A204.1 (cell line): ENCODE results near the gene MRRF.
"Not testable (repeated sequence)": the region's sequence is repeated elsewhere in the genome, so short reads cannot be mapped to it uniquely, and the experiment has no call there.

Source experiments
- FAIRE-seq: peaks from 2 replicates; lab custom pipeline; 2012; peaks lifted over from hg19 to GRCh38; lab: Jason Lieb, UNC

Gene MRRF

DNA sequence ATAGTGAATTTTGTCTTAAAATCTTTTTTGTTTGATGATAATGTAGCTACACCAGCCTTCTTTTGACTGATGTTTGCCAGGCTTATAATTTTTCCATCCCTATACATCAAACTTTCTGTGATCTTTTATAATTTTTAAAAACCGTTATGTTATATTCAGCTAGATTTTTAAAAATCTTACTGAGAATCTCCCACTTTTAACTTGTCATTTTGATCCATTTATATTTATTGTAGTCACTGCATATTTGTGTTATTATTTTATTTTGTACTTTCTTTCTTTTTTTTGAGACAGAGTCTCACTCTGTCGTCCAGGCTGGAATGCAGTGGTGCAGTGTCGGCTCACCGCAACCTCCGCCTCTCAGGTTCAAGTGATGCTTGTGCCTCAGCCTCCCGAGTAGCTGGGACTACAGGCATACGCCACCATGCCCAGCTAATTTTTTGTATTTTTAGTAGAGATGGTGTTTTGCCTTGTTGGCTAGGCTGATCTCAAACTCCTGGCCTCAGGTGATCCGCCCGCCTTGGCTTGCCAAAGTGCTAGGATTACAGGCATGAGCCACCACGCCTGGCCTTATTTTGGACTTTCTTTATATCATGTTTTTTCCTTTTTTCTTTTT, 12.7 kb downstream of the MRRF start:
- no peak for FAIRE-seq

DNA sequence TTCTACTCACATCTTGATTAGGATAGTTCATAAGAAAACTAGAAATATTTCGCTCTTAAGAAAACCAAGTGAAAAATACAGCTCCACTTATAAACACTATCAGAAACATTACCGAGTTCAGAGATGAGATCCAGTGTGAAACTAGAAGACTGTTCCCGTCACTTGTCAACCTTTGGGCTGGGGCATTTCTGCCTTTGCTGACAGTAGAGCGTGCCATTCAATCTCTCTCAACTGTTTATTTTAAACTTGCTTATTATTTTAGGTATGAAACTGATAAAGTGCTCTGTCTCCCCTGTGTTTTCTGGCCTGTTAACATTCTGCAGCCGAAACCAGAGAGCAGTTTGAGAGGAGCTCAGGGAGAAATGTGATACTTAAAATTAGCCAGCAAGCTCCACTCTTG, 16.7 kb downstream of the MRRF start:
- FAIRE-seq: no peak

DNA sequence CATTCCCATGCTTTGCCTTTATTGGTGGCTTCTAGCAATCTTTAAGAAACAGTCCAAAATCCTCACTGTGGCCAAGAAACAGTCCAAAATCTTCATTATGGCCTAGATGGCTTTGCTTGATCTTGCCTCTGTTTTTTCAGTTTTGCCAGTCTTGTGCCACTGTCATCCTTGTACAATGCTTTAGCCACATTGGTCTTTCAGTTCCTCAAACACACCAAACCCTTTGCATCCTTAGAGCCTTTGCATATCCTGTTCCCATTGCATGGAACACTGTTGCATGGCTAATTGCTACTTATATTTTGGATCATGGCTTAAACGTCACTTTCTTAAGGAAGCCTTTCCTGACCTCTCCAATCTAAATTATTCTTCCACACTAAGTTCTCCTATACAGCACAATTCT, 22.1 kb downstream of the MRRF start:
- FAIRE-seq: no peak

DNA sequence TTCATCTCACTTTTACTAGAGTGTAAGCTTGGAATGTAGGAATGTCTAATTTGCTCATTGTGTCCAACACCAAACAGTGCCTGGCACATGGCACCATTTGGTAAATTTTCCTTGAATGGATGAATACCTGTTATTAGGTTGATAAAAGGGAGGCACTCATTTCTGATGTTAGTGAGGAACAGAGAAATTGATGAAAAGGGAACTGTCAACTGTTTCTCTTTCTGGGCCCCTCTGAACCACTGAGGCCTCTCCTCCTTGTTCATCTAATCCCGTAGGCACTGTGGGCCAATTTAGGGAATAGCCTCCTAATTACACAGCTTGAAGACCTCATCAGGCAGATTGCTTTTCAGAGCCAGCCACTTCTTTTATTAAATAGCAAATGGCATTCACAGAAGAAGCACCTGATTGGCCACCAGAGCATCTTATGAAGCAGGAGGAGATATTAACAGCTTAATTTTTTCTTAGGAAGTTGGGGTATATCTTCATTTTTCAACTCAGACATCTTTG, 22.6 kb downstream of the MRRF start:
- no peak for FAIRE-seq

DNA sequence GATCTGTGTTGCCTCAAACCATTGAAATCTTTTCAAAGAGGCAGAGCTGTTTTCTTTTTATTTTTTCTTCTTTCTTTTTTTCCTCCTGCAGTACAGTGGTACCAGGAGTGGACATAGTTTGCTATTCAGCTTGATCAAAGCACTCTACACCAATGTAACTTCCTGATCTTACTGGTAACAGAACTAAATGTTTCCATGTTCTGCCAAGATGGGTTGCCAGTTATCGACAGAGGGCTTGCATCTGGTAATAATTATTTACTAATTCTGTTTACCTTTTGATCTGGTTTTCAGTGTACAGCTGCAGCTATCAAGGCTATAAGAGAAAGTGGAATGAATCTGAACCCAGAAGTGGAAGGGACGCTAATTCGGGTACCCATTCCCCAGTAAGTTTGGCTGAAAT, 26.8 kb downstream of the MRRF start:
- FAIRE-seq: no peak

DNA sequence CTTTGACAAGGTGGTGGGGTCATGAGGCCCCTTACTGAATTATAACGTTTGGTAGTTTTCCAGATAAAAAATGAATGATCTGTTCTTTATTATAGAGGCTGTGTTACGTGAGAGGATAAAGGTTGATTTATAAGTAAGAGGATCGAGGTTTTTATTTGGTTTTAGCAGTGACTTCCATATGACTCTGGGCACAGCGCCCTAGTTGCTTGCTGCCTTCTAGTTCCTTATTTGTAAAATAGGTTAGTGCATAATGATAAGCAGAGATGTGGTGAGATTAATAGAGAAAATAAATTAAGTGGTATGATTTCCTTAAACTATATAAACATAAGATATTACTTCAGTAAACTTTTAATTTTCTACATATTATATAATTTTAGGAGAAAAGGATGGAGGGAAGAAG, 29.8 kb downstream of the MRRF start:
- FAIRE-seq: no peak

DNA sequence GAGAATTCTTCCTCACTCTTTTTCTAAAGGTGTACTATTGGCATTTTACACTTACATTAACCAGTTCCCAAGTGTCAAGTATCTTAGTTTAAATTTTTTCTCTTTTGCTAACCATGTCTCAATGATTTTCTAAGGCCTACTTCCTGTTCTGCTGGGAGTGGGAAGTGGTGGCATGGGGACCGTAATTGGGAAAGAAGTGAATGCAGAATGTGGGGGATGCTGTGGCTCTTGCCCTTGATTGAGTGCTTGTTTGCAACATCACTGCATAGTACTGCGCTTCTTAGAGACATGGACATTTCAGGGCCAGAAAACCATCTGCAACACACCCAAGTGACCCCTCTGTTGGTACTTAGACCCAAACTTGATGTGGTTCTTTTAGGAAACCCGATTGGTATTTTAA, 32.8 kb downstream of the MRRF start:
- no peak for FAIRE-seq

DNA sequence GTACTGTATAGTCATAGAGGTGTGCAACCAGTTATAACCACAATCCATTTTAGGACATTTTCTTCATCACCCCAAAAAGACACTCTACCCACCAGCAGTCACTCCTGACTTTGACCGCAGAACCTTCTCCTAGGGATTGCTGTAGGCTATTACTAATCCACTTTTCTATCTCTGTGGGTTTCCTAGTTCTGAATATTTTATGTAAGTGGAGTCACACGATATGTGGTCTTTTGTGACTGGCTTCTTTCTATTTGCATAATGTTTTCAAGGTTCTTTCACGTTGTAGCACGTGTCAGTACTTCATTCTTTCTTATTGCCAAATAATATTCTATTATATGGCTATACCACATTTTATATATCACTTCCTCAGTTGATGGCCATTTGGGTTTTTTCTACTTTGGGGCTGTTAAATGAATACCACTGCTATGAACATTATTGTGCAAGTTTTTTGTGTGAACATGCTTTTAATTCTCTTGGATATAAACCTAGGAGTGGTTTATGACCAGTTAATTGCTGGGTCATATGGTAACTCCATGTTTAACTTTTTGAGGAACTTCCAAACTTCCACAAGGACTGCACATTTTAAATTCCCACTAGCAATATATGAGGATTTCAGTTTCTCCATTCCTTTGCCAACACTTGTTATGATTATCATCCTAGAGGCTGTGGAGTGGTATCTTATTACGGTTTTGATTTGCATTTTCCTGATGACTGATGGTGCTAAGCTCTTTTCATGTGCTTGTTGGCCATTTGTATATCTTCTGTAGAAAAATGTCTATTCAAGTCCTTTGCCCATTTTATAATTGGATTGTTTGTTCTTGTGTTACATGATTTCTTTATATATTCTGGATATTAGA, 37.8 kb downstream of the MRRF start:
- no peak for FAIRE-seq

DNA sequence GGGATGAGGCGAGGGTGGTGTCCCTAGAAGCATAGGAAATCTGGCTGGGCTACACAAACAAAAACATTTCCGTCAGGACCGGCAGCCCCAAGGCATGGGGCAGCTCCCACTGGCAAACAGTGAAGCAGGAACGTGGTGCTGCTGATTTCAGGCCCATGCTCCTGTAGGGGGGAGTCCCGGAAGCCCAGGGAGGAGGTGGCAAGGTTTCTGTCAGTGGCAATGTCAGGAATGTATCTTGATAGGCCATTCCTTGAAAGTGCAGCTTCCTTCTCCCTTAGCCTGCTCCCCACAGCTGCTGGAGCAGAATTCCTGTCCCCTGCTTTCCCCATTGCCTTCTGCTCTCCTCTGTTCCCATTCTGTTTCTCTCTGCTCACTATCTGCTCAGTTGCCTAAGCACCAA, 42.4 kb downstream of the MRRF start:
- FAIRE-seq: no peak

DNA sequence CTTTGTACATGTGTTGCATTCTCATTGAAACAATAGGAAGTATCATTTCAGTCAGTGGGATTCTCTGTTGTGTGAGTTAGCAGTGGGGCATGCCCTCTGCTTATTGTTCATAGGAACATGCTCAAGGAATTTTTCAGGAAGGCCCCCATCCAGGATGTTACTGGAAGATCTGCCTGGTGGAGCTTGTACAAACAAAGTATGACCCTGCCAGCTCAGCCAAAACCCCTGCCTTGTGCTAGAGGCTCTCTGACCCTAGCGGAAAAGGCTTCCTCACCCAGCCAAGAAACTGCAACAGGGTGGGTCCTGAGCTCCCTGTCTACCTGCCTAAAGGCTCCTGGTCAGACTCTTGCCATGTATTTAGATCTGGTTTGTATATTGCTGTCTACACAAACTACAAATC, 43.2 kb downstream of the MRRF start:
- no peak for FAIRE-seq

DNA sequence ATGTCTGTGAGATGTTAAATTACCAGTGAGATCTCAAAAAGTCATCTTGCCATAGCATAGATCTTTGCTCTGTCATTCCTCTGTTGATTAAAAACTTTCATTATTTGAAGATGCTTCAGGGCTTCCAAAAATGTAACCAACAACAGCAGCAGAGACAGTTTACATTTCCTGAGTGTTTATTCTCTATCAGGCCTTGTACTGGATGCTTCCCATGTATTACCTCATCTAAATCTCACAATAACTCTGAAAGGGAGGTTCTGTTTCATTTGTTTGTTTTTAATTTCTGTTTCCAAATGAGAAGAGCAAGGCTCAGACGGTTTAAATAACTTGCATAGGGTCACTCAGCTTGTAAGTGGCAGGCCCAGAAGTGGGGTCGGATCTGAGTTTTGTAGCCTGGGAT, 45.2 kb downstream of the MRRF start:
- no peak for FAIRE-seq

DNA sequence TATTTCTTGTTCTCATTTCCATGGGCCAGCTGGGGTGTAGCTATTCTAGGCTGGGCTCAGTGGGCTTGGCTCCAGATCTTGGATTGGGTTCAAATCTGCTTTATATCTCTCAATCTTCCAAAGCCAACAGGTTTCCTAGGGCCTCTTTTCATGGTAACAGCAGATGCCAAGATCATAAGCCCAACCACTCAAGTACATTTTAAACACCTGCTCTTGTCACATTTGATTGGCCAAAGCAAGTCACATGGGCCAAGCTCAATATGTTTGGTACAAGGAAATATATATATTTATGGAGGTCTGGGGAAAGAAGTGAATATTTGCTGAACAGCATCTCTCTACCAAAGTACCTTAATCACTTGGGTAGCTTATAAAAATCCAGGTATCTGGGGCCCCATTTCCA, 49.5 kb downstream of the MRRF start:
- no peak for FAIRE-seq

DNA sequence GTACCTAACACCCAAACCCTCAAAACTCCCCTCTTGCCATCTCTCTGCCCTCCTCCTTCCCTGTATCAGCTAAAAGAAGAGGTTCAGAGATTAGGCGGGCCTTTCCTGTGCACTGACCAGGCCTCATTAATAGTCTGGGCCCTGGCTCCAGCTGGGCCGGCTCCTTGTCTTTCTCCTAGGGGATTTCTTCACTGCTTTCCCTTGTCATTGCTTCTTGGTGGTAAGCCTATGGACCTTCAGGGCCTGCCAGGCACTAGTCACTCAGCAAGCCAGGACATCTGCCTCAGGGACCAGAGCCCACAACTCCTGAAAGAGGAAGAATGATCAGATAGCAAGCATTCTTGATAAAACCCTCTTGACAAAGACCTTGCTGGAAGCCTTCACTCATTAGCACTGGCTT, 50.9 kb downstream of the MRRF start:
- no peak for FAIRE-seq

DNA sequence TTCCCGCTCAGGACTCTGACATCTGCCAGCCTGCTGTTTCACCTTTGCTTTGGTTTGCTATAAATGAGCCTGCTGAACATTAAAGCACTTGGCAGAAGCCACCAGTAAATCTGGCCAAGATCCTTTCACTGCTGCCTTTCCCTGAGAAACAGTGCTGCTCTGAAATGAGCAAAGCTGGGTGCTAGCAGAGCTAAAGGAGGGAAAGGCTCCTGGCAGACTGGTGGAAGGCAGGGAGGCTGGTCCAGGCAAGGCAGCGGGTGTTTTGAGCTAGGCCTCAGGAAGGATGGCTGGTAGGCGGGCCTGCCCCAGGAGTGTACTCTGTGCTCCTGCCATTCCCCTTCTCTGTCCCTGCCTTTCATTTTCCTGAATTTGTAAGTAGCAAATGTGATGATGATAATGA, 53.6 kb downstream of the MRRF start:
- no peak for FAIRE-seq

DNA sequence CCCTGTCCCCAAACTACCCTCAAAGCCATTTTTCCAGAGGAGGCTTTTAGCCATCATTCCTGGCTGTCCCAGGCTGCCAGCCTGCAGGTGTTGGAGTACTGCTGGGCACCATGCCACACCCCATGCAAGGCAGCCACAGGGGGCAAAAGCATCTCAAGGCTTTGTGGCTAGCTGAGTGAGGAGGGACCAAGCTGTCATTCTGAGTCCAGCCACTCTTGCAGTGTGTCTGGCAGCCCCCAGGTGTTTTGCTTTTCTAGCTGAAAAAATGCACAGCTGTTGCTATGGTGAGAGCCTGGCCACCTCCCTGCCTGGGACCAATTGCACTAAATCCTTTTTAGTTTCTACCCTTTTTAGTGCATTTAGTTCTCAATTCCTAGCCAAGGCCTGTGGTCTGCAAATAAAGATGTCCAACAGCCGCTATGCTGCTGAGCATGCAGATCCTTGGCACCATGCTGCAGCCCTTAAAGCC, 55.8 kb downstream of the MRRF start:
- no peak for FAIRE-seq

DNA sequence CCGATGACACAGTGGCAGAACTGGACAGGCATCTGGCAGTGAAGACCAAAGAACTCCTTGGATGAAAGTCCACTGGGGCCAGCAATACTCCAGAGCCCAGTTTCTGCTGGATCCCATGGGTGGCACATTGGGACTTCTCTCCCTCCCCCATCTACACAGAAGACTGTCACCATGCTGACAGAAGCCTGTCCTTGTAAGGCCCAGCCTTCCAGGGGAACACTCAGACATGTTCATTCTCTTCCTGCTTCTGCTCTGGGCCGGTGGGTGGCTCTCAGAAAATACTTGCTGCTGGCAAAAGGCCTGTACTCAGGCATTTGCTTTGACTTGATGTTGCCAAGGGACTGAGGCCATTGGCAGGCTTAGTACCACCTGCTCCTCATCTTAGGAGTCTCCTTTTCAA, 57.9 kb downstream of the MRRF start:
- FAIRE-seq: no peak

DNA sequence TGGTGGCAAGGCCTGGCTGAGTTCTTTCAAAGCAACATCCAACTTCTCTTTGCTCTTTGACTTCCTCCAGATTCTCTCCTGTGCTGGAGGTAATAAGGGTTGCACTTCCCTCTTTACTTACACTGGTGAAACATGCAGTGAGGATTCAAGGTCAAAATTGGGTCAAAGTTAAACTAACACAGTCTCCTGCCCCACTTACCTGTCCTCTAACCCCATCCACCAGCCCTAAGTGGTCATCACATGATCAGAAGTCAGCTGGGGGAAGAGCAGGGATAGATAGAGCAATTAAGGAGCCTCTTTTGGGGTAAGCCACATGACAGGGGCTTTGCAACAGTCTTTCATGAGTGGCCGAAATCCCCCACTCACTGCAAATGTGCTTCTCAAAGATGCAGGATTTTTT, 60.0 kb downstream of the MRRF start:
- FAIRE-seq: not testable (repeated sequence)

DNA sequence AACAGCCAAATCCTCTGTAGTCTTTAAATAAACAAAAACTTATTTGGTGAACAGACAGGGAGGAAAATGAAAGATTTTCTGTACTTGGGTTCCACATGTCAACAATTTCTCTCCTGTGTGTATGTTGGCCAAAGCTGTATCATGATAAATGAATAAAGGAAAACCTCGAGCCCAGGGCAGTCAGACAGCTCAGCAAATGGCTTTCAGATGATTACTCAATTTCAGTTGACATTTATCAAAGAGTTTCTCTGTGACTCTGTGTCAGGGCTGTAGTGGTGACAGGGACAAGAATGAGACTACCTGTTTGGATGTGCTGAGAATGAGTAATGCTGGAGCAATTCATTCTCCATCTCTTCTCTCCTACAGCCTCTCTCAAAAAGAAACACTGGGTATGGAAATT, 60.4 kb downstream of the MRRF start:
- no peak for FAIRE-seq

DNA sequence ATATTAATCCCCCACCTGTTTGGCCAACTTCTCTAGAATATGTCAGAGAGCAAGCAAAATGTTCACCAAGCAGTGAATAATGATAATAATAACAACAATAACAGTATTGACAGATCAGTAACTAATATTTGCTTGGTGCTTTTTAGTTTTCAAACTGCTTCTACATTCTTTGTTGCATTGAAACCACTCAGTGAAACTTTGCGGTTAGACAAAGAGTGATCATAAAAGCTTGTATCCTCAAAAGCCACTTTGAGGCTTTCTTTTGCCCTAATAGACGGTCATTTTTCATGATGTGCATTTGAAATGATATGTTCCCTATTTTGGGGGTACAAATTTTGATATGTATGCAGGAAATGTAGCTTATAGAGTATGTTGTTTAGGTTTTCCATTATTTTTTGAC, 62.5 kb downstream of the MRRF start:
- FAIRE-seq: no peak

DNA sequence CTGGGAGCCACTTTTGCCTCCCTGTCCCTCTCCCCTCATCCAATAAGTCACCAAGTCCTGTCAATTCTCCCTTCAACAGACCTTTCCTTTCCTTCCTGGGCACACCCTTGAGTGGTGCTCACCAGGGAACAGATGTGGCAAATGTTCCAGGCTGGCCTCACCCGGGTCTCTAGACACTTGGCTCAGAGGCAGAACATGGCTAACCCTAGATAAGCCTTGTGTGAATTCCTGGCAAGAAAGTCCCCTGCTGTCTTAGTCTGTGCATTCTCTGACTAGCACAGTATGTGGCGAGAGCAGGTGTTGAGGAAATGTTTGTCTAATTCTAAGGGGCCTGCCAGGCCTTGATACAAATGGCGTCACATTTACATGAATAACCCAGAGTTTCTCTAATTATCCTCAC, 64.9 kb downstream of the MRRF start:
- no peak for FAIRE-seq

DNA sequence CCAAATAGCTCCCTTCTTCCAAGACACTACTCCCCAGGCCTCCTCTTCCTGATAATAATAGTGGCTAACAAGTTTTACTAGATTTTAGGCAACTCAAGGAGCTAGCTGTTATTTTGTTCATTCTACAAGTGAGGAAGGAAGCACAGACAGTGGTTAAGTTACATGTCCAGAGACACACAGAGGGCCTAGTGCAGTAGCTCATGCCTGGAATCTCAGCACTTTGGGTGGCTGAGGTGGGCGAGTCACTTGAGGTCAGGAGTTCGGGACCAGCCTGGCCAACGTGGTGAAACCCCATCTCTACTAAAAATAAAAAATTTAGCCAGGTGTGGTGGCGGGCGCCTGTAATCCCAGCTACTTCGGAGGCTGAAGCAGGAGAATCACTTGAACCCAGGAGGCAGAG, 65.8 kb downstream of the MRRF start:
- FAIRE-seq: not testable (repeated sequence)

DNA sequence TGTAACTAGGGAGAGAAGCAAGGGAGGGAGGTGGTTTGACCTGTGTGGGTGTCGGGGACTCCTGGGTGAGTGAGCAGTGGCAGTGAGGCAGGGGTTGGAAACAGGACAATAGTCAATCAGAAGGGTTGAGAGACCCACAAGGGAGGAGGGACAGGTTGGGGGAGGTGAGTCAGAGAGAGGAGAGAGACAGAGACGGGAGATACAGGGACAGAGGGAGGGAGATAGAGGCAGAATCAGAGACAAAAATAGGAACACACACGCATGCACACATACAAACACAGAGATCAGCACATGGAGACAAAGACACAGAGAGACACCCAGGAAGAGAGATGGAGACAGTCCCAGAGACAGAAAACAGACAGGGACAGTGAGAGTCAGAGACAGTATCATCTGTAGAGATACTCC, 66.8 kb downstream of the MRRF start:
- no peak for FAIRE-seq

DNA sequence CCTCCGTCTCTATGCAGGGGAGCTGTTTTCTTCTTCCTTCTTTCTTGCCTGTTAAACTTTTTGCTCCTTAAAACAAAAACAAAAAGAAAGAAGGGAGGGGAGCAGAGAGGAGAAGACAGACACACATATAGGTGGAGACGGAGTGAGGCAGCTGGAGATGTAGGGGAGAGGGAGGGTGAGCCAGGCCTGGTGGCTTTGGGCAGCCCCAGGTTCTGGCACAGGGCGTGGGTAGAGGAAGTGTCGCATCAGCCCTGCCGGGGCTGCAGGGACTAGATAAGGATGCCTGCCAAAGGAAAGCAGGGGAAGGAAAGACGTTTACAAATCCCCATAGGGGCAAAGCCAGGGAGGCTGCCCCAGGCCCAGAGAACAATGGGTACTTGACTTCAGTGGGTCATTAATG, 67.4 kb downstream of the MRRF start:
- FAIRE-seq: no peak

DNA sequence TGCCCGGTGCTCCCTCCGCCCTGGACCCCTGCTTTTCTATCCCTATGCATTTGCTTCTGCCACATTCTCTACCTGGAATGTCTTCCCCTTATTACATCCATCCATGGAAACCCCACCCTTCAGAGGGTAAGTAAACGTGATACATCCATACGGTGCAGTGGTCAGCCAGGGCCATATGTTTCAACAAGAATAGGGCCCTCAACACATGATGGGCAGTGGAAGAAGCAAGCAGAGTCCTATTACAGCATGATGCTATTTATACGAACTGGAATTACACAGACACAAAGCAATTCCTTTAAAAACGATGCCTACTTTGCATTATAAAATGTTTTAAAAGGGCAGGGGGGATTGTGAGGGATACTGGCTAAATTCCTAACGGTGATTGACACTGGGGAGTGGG, 68.0 kb downstream of the MRRF start:
- no peak for FAIRE-seq
